Neural progenitor cell (in vitro differentiated cells): Measurements from ENCODE around the gene DNAJA4. TPM values are rescaled to one million over a fixed set of nuclear protein-coding genes. Genes with fewer than 3 reads are reported as not detected.

Source experiments
- DNase-seq: peaks from one replicate; pipeline ENCODE4 v3.0.0-alpha.2; 2016; ENCODE audit warnings: low spot score
- H2AFZ ChIP-seq: fragments of 200-600 bp; sonication (generic); replicated peaks from 2 replicates; pipeline ENCODE4 v1.6.1; 2016; ENCODE audit warnings: antibody characterized with exemption
- H3F3A ChIP-seq: fragments of 200-600 bp; sonication (generic); 2 replicates; pipeline ENCODE4 v1.6.1; 2016; ENCODE audit warnings: antibody characterized with exemption, low read depth
- H3K27ac ChIP-seq: fragments of 200-600 bp; sonication (generic); 2 replicates; pipeline ENCODE4 v1.5.1; 2016; ENCODE audit warnings: mild to moderate bottlenecking
- H3K27me3 ChIP-seq: fragments of 200-600 bp; sonication (generic); 2 replicates; pipeline ENCODE4 v1.6.1; 2016; ENCODE audit warnings: mild to moderate bottlenecking, moderate library complexity
- H3K36me3 ChIP-seq: fragments of 200-600 bp; sonication (generic); 2 replicates; pipeline ENCODE4 v1.5.1; 2016
- H3K4me1 ChIP-seq: fragments of 200-600 bp; sonication (generic); 2 replicates; pipeline ENCODE4 v1.6.1; 2016; ENCODE audit warnings: mixed run types
- H3K4me2 ChIP-seq: fragments of 200-600 bp; sonication (generic); 2 replicates; pipeline ENCODE4 v1.6.1; 2016
- H3K4me3 ChIP-seq: fragments of 200-600 bp; sonication (generic); 2 replicates; pipeline ENCODE4 v1.5.1; 2016
- H3K79me2 ChIP-seq: fragments of 200-600 bp; sonication (generic); 2 replicates; pipeline ENCODE4 v1.6.1; 2016; ENCODE audit warnings: low read depth
- H3K9ac ChIP-seq: fragments of 200-600 bp; sonication (generic); 2 replicates; pipeline ENCODE4 v1.6.1; 2016
- H3K9me3 ChIP-seq: fragments of 200-600 bp; sonication (generic); 2 replicates; pipeline ENCODE4 v1.5.1; 2016; ENCODE audit warnings: low read depth
- H4K20me1 ChIP-seq: fragments of 200-600 bp; sonication (generic); 2 replicates; pipeline ENCODE4 v1.6.1; 2016; ENCODE audit warnings: low read depth
- H3K27ac Mint-ChIP-seq: 3 replicates; pipeline ENCODE4 v1.8.0; 2021; ENCODE audit warnings: mixed read lengths
- H3K27me3 Mint-ChIP-seq: 2 replicates; pipeline ENCODE4 v1.8.0; 2022; ENCODE audit warnings: low read depth, mild to moderate bottlenecking, inconsistent platforms, moderate library complexity, mixed read lengths; ENCODE audit not compliant: insufficient read depth
- H3K36me3 Mint-ChIP-seq: 3 replicates; pipeline ENCODE4 v1.8.0; 2021; ENCODE audit warnings: mixed read lengths
- H3K4me1 Mint-ChIP-seq: 3 replicates; pipeline ENCODE4 v1.8.0; 2021; ENCODE audit warnings: mixed read lengths
- H3K4me3 Mint-ChIP-seq: 3 replicates; pipeline ENCODE4 v1.8.0; 2021; ENCODE audit warnings: mild to moderate bottlenecking, moderate library complexity, mixed read lengths
- H3K9me3 Mint-ChIP-seq: 3 replicates; pipeline ENCODE4 v1.8.0; 2020; ENCODE audit warnings: mixed read lengths
- EZH2 ChIP-seq: fragments of 200-600 bp; sonication (generic); IDR thresholded peaks from 2 replicates; pipeline ENCODE4 v1.6.1; 2017; ENCODE audit warnings: antibody characterized with exemption, mild to moderate bottlenecking, moderate library complexity
- EZH2phosphoT487 ChIP-seq: fragments of 200-600 bp; sonication (generic); IDR thresholded peaks from 2 replicates; pipeline ENCODE4 v1.6.1; 2017; ENCODE audit warnings: antibody characterized with exemption
- total RNA-seq: library from RNA; depleted of rRNA; stranded (reverse); fragments of >200 nt; gene quantifications from 2 replicates; pipeline ENCODE4 v1.2.3, GENCODE V29; 2015; ENCODE audit warnings: low replicate concordance
- TF ChIP-seq, protein P1 (sequence below): fragments of 200-600 bp; sonication (generic); IDR thresholded peaks from 2 replicates; pipeline ENCODE4 v1.5.1; 2017; ENCODE audit warnings: antibody characterized with exemption, mild to moderate bottlenecking

The DNAJA4 gene
- total RNA-seq, 1 donor from 2014 or later = not detected

GRCh38 chr15:78322243-78322642, 57.9 kb downstream of the DNAJA4 start:
- peak overlapping the region; percentile 63 for H2AFZ ChIP-seq
- H3F3A ChIP-seq = peaks cover 41% of the 10 kb centered on the region
- no peaks in the 10 kb centered on the region for H3K36me3 ChIP-seq
- Mint-ChIP-seq H3K4me1 (peaks cover 63% of the 10 kb centered on the region), H3K9me3 (no peaks in the 10 kb centered on the region), H3K27ac (peak overlapping the region; percentile 84), H3K27me3 (peaks cover 14% of the 10 kb centered on the region), H3K4me3 (peak overlapping the region; percentile 65), H3K36me3 (no peaks in the 10 kb centered on the region)
- no peak for DNase-seq
- TF ChIP-seq, protein P1, sequence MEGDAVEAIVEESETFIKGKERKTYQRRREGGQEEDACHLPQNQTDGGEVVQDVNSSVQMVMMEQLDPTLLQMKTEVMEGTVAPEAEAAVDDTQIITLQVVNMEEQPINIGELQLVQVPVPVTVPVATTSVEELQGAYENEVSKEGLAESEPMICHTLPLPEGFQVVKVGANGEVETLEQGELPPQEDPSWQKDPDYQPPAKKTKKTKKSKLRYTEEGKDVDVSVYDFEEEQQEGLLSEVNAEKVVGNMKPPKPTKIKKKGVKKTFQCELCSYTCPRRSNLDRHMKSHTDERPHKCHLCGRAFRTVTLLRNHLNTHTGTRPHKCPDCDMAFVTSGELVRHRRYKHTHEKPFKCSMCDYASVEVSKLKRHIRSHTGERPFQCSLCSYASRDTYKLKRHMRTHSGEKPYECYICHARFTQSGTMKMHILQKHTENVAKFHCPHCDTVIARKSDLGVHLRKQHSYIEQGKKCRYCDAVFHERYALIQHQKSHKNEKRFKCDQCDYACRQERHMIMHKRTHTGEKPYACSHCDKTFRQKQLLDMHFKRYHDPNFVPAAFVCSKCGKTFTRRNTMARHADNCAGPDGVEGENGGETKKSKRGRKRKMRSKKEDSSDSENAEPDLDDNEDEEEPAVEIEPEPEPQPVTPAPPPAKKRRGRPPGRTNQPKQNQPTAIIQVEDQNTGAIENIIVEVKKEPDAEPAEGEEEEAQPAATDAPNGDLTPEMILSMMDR = no peak
- TF ChIP-seq EZH2phosphoT487 (no peak), EZH2 (no peak)
- no peaks in the 10 kb centered on the region for H3K79me2 ChIP-seq
- no peak overlapping the region for H3K4me3 ChIP-seq
- no peaks in the 10 kb centered on the region for H3K9me3 ChIP-seq
- peak overlapping the region; percentile 5 for H3K4me2 ChIP-seq
- no peak overlapping the region for H3K9ac ChIP-seq
- no peaks in the 10 kb centered on the region for H3K27me3 ChIP-seq
- no peaks in the 10 kb centered on the region for H4K20me1 ChIP-seq
- no peak overlapping the region for H3K27ac ChIP-seq
- peaks cover 49% of the 10 kb centered on the region for H3K4me1 ChIP-seq

DNA sequence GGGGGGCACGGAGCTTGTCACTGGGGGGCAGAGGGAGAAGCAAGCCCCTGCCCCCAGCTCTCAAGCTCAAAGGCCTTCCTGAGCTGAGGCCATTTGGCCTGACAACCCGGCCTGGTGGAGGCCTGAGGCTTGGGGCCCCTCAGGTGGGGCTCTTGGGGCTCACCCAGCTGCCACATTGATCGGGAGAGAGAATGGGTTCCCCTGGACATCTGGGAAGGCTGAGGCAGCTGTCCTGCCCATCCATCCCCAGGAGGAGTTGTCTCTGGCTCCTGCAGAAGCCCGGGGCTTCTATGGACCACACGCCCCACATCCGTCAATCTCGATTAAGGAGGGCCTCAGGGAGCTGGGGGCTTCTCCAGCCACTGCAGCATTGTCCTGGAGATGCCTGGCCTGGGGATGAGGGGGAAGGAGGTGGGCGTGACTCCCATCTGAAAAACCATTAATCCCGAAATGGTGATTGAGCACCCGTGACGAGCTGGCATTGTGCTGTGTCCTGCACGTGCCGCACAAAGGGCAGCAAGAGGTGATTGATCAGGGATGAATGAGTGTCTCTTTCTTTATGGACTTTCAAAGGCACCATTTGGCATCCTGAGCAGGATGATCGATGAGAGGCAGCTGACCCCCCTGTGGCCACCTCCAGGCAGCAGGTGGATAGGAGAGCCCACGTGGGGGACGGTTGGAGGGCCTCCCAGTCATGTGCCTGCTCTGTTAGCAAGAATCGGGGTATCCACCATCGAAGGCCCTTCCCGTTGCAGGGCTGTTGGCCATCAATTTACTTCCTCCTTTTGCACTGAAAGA, 58.6 kb downstream of the DNAJA4 start:
- Mint-ChIP-seq H3K27me3 (peaks cover 10% of the 10 kb centered on the region), H3K27ac (peak overlapping the region; percentile 93), H3K4me1 (peaks cover 60% of the 10 kb centered on the region), H3K36me3 (no peaks in the 10 kb centered on the region), H3K4me3 (peak overlapping the region; percentile 30), H3K9me3 (no peaks in the 10 kb centered on the region)
- Histone ChIP-seq H3K4me2 (peak overlapping the region; percentile 5), H3K9ac (no peak overlapping the region), H3K36me3 (no peaks in the 10 kb centered on the region), H3K27me3 (no peaks in the 10 kb centered on the region), H3K79me2 (no peaks in the 10 kb centered on the region), H3K4me3 (no peak overlapping the region), H3K27ac (no peak overlapping the region), H3K4me1 (peaks cover 48% of the 10 kb centered on the region), H2AFZ (peak overlapping the region; percentile 63), H3K9me3 (no peaks in the 10 kb centered on the region), H3F3A (peaks cover 34% of the 10 kb centered on the region), H4K20me1 (no peaks in the 10 kb centered on the region)
- DNase-seq = peak; percentile 58
- TF ChIP-seq EZH2phosphoT487 = no peak
- TF ChIP-seq, protein P1 = no peak

DNA sequence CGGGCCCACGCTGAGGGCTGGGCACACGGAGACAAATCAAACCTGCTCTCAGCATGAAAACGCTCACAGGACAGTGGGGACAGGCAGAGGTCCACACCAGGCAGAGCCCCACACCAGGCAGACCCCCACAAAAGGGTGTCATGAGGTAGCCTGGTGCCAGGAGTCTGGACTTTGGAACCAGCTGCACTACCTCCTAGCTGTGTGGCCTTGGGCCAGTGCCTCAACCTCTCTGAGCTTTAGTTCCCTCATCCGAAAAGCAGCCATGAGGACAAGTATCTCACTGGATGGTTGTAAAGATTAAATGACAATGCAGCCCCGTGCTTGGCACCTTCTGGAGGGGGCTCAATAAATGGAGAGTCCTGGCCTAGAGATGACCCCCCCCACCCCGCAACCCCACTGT, 59.3 kb downstream of the DNAJA4 start:
- no peak overlapping the region for H3K4me2 ChIP-seq
- Mint-ChIP-seq H3K36me3 (no peaks in the 10 kb centered on the region), H3K27ac (peak overlapping the region; percentile 93), H3K4me3 (no peak overlapping the region), H3K9me3 (no peaks in the 10 kb centered on the region), H3K4me1 (peaks cover 60% of the 10 kb centered on the region), H3K27me3 (peaks cover 10% of the 10 kb centered on the region)
- no peak for DNase-seq
- H3K9me3 ChIP-seq = no peaks in the 10 kb centered on the region
- H3K79me2 ChIP-seq = no peaks in the 10 kb centered on the region
- peaks cover 48% of the 10 kb centered on the region for H3K4me1 ChIP-seq
- H4K20me1 ChIP-seq = no peaks in the 10 kb centered on the region
- H2AFZ ChIP-seq = no peak overlapping the region
- H3K9ac ChIP-seq = no peak overlapping the region
- H3K27me3 ChIP-seq = no peaks in the 10 kb centered on the region
- TF ChIP-seq, protein P1 = no peak
- no peak for TF ChIP-seq EZH2
- TF ChIP-seq EZH2phosphoT487 = no peak
- H3F3A ChIP-seq = peaks cover 34% of the 10 kb centered on the region
- H3K27ac ChIP-seq = no peak overlapping the region
- no peaks in the 10 kb centered on the region for H3K36me3 ChIP-seq
- H3K4me3 ChIP-seq = no peak overlapping the region
